HepG2 (cell line): ENCODE results near the gene TBC1D10A.

Experiments
- ARID3A ChIP-seq: IDR thresholded peaks from 2 replicates; pipeline ENCODE4 v1.6.1; 2012; ENCODE audit warnings: low read depth, low read length, improper control_type of control experiment
- CTCF ChIP-seq: sonication (generic); formaldehyde crosslinking; IDR thresholded peaks from 2 replicates; pipeline ENCODE4 v1.5.0; 2020; ENCODE audit warnings: mild to moderate bottlenecking, missing genetic modification reagents, moderate library complexity
- FOXP1 ChIP-seq, 2 experiments: fragments of 450-650 bp in 1 of 2; IDR thresholded peaks; 2 replicates each; pipeline ENCODE4 v1.6.1; 2017 to 2018; ENCODE audit warnings: antibody characterized with exemption in 1 of 2
- GPN1 ChIP-seq: sonication (generic); formaldehyde crosslinking; IDR thresholded peaks from 2 replicates; pipeline ENCODE4 v1.5.1; 2020; ENCODE audit warnings: missing genetic modification reagents, borderline replicate concordance
- JARID2 ChIP-seq: sonication (generic); formaldehyde crosslinking; IDR thresholded peaks from 2 replicates; pipeline ENCODE4 v1.8.1; 2023; ENCODE audit warnings: missing genetic modification reagents, inconsistent platforms; ENCODE audit not compliant: insufficient replicate concordance
- POLR2AphosphoS5 ChIP-seq: IDR thresholded peaks from 2 replicates; pipeline ENCODE4 v1.6.1; 2012; ENCODE audit warnings: low read depth, low read length
- SIN3A ChIP-seq: IDR thresholded peaks from 2 replicates; pipeline ENCODE4 v1.6.1; 2011; ENCODE audit warnings: low read depth, mild to moderate bottlenecking, control low read depth, low read length, borderline replicate concordance
- SMAD9 ChIP-seq: sonication (generic); formaldehyde crosslinking; IDR thresholded peaks from 2 replicates; pipeline ENCODE4 v1.5.1; 2020; ENCODE audit warnings: mild to moderate bottlenecking, missing genetic modification reagents
- TBP ChIP-seq: sonication (generic); formaldehyde crosslinking; IDR thresholded peaks from 2 replicates; pipeline ENCODE4 v1.5.0; 2020; ENCODE audit warnings: missing genetic modification reagents
- TSC22D2 ChIP-seq: sonication (generic); formaldehyde crosslinking; IDR thresholded peaks from 2 replicates; pipeline ENCODE4 v1.5.1; 2020; ENCODE audit warnings: missing genetic modification reagents, mild to moderate bottlenecking, borderline replicate concordance
- USF2 ChIP-seq, 2 experiments: sonication (generic) in 1 of 2; formaldehyde crosslinking in 1 of 2; IDR thresholded peaks; 2 replicates each; pipeline versions ENCODE4 v1.5.1 to v1.6.1; 2011 to 2020; ENCODE audit warnings: borderline replicate concordance in 1 of 2, low read depth in 1 of 2, low read length in 1 of 2, mild to moderate bottlenecking in 1 of 2, missing genetic modification reagents in 1 of 2, moderate library complexity in 1 of 2
- ZNF33B ChIP-seq: sonication (generic); formaldehyde crosslinking; IDR thresholded peaks from 2 replicates; pipeline ENCODE4 v1.5.1; 2020; ENCODE audit warnings: mild to moderate bottlenecking, missing genetic modification reagents
- ZNF501 ChIP-seq: sonication (generic); formaldehyde crosslinking; IDR thresholded peaks from 2 replicates; pipeline ENCODE4 v1.5.1; 2020; ENCODE audit warnings: mild to moderate bottlenecking, moderate library complexity, missing genetic modification reagents

DNA sequence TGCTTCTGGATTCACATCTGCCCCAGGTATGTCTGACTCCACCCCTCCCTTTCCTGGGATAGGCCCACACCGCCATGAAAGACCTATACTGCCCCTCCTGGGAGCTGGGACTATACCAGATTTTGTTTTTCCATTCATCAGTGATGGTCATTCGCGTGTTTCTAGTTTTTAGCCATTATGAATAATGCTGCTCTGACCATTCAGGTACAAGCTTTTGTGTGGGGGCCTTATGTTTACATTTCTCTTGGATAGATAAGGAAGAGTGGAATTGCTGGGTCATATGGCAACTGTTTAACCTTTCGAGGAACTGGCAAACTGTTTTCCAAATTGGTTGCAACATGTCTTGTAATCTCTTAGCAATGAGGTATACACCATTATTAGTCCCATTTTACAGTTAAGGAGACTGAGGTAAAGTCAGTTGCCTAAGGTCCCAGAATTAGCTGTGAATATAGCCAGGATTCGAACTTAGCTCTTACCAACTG is 1.2 kb upstream of the TBC1D10A start:
- no peak for TF ChIP-seq TSC22D2 (CRISPR knock-in tag)
- no peak for TF ChIP-seq SIN3A
- TF ChIP-seq TBP (CRISPR knock-in tag): no peak
- TF ChIP-seq SMAD9 (CRISPR knock-in tag): no peak
- TF ChIP-seq CTCF (CRISPR knock-in tag): peak; percentile 45
- TF ChIP-seq JARID2 (CRISPR knock-in tag): no peak
- no peak for TF ChIP-seq POLR2AphosphoS5
- TF ChIP-seq ARID3A: no peak
- no peak for TF ChIP-seq GPN1
- no peak for TF ChIP-seq ZNF501 (CRISPR knock-in tag)
- no peak for TF ChIP-seq ZNF33B (CRISPR knock-in tag)
- TF ChIP-seq USF2 (IDR thresholded peaks at IDR 0.05; ENCODE audit: low read depth, low read length): no peak
- no peak for TF ChIP-seq USF2 (CRISPR knock-in tag; IDR thresholded peaks at IDR 0.05; ENCODE audit: borderline replicate concordance)
- no peak for TF ChIP-seq FOXP1 (IDR thresholded peaks at IDR 0.05)
- TF ChIP-seq FOXP1 (CRISPR knock-in tag; IDR thresholded peaks at IDR 0.05): no peak
